ENCODE data around the gene HSCB. TPM values are rescaled to one million over a fixed set of nuclear protein-coding genes. Genes with fewer than 3 reads are reported as not detected.
A peak's percentile ranks its signal among the peaks of the same experiment; 100 is the strongest.

The HSCB gene
- total and polyA plus RNA-seq, 2 of the 4 experiments (the other 2 are of a cell fraction), result 5.4 to 13.2 TPM

GRCh38 chr22:28759861-28760560 lies 18.2 kb downstream of the HSCB start:
- no peaks in the 10 kb centered on the region for H4K20me1 ChIP-seq (ENCODE audit: insufficient read depth, low read length)
- 0 out of 2 replicates have a peak overlapping the region, but pooled peaks have one; percentile 34 for H3K56ac ChIP-seq (ENCODE audit: extremely low read depth, insufficient read depth, low read length)
- no peak overlapping the region; the same call in 1 of the 2 replicates for H3K9ac ChIP-seq (ENCODE audit: low read depth, low read length)
- H3K27ac ChIP-seq (ENCODE audit: insufficient read depth, low read length), result peak overlapping the region; percentile 22; the same call in 1 of the 2 replicates
- in situ Hi-C loops (cut with MboI; ENCODE audit: low sequenced_read_pairs) (no loop called here), dilution Hi-C loops (cut with HindIII; ENCODE audit: low sequenced_read_pairs, unreplicated experiment) (no loop called here), intact Hi-C loops (cut with micrococcal nuclease) (no loop called here)
- H3K4ac ChIP-seq (ENCODE audit: low read depth, low read length), result no peak overlapping the region
- TF ChIP-seq BHLHE40 (IDR thresholded peaks at IDR 0.05; ENCODE audit: low read depth, low read length), result no peak
- no peak for TF ChIP-seq RAD21 (IDR thresholded peaks at IDR 0.05; ENCODE audit: low read length)
- no peak for TF ChIP-seq NFE2L2 (IDR thresholded peaks at IDR 0.05; ENCODE audit: low read depth, low read length)
- TF ChIP-seq MAZ (IDR thresholded peaks at IDR 0.05; ENCODE audit: borderline replicate concordance, low read depth, low read length), result no peak
- no peak for TF ChIP-seq FOS (IDR thresholded peaks at IDR 0.05; ENCODE audit: low read depth, low read length)
- no peak for TF ChIP-seq CEBPB (IDR thresholded peaks at IDR 0.05; ENCODE audit: low read depth, low read length)
- no peak for TF ChIP-seq CHD1 (IDR thresholded peaks at IDR 0.05; ENCODE audit: low read depth, low read length)
- no peak for TF ChIP-seq MAFK (IDR thresholded peaks at IDR 0.05; ENCODE audit: low read depth, low read length)
- no peak for TF ChIP-seq RFX5 (IDR thresholded peaks at IDR 0.05; ENCODE audit: low read depth, low read length)
- TF ChIP-seq CTCF (conservative IDR thresholded peaks at IDR 0.05; ENCODE audit: low read depth, low read length), result no peak
- peak overlapping the region; percentile 29; the same call in 1 of the 2 replicates for H3K18ac ChIP-seq (ENCODE audit: low read depth, low read length)
- peak overlapping the region; percentile 41; the same call in 1 of the 2 replicates for H3K4me2 ChIP-seq (ENCODE audit: low read depth, low read length)
- peak; percentile 42 for ATAC-seq (ENCODE audit: low read depth)
- H2BK20ac ChIP-seq (ENCODE audit: low read depth, low read length), result no peak overlapping the region
- no peak overlapping the region for H2BK5ac ChIP-seq (ENCODE audit: low read depth, low read length, poor library complexity, severe bottlenecking)
- H4K5ac ChIP-seq (ENCODE audit: low read depth, low read length), result peak overlapping the region; percentile 29; the same call in 1 of the 2 replicates
- H3K9me1 ChIP-seq (ENCODE audit: insufficient read depth, low read length), result no peaks in the 10 kb centered on the region; the same call in none of the 2 replicates
- H2AK5ac ChIP-seq (ENCODE audit: low read depth, low read length), result no peak overlapping the region
- peaks cover 5% of the 10 kb centered on the region for H3K4me1 ChIP-seq (ENCODE audit: control insufficient read depth, insufficient read depth, low read length)
- H3K14ac ChIP-seq (replicated peaks; ENCODE audit: low read depth, low read length), result no peak overlapping the region
- H3K79me1 ChIP-seq (ENCODE audit: low read depth in 1 of 2, low read length in 2 of 2), result no peaks in the 10 kb centered on the region
- H2AK9ac ChIP-seq (replicated peaks; ENCODE audit: low read depth, low read length, poor library complexity), result no peak overlapping the region
- ChIA-PET CTCF (interaction anchor here (0.6 kb wide), 1 partner anchor 12 kb away, joined by 3 read pairs; no protein-coding TSS in a partner anchor), POLR2A (ENCODE audit: unreplicated experiment) (no interaction called here)
- no peak overlapping the region for H4K8ac ChIP-seq (ENCODE audit: low read depth in 2 of 2, low read length in 2 of 2)
- WGBS, 2 experiments (ENCODE audit: extremely low coverage in 2 of 2, insufficient read length in 1 of 2), result no CpG with 5 or more reads among the region's 3 CpGs
- no peak overlapping the region for H3K23ac ChIP-seq (ENCODE audit: low read depth, low read length)
- H4K91ac ChIP-seq (ENCODE audit: insufficient read depth, low read depth, low read length), result no peak overlapping the region
- H2AFZ ChIP-seq (replicated peaks; ENCODE audit: low read length, poor library complexity), result no peak overlapping the region
- H3K27me3 ChIP-seq (ENCODE audit: control insufficient read depth, insufficient read depth, low read length), result no peaks in the 10 kb centered on the region
- no TSS peak for BruUV-seq (replicated peaks)
- no peak overlapping the region for H2BK120ac ChIP-seq (ENCODE audit: low read depth, low read length)
- H2BK15ac ChIP-seq (ENCODE audit: low read depth, low read length), result 0 out of 3 replicates have a peak overlapping the region, but pooled peaks have one; percentile 13
- peak; percentile 18 for DNase-seq
- no peaks in the 10 kb centered on the region for H3K36me3 ChIP-seq (ENCODE audit: control insufficient read depth, insufficient read depth, low read length)
- H3K4me3 ChIP-seq (ENCODE audit: insufficient read depth, low read depth, low read length), result no peak overlapping the region
- no peaks in the 10 kb centered on the region for H3K9me3 ChIP-seq (ENCODE audit: control insufficient read depth, insufficient read depth, low read length)
